Neutrophil (primary cell): Measurements from ENCODE around the gene SFSWAP.

Experiments used
- H3K27ac ChIP-seq: fragments of 200-600 bp; sonication (generic); 2 replicates; pipeline ENCODE4 v1.5.1; 2016; ENCODE audit warnings: mild to moderate bottlenecking, moderate library complexity
- H3K27me3 ChIP-seq: fragments of 200-600 bp; sonication (generic); 2 replicates; pipeline ENCODE4 v1.6.0; 2016; ENCODE audit warnings: mild to moderate bottlenecking
- H3K36me3 ChIP-seq: fragments of 200-600 bp; sonication (generic); 2 replicates; pipeline ENCODE4 v1.5.1; 2017
- H3K4me1 ChIP-seq, 2 experiments: fragments of 200-600 bp in 1 of 2; sonication (generic) in 1 of 2; 1 replicate in 1 of 2; 2 replicates in 1 of 2; pipeline versions ENCODE4 v1.5.1 to v1.6.1; 2013 to 2016; ENCODE audit warnings: low read depth in 1 of 2, low read length in 1 of 2, mild to moderate bottlenecking in 1 of 2, moderate library complexity in 1 of 2; ENCODE audit not compliant: control insufficient read depth in 1 of 2, insufficient read depth in 1 of 2
- H3K4me3 ChIP-seq, 2 experiments: fragments of 200-600 bp in 1 of 2; sonication (generic) in 1 of 2; 1 replicate in 1 of 2; 2 replicates in 1 of 2; pipeline ENCODE4 v1.5.1; 2013 to 2016; ENCODE audit warnings: low read depth in 1 of 2, low read length in 1 of 2, mild to moderate bottlenecking in 1 of 2, moderate library complexity in 1 of 2
- H3K9me3 ChIP-seq: fragments of 200-600 bp; sonication (generic); 2 replicates; pipeline ENCODE4 v1.5.1; 2016
- CTCF ChIP-seq: fragments of 200-600 bp; sonication (generic); IDR thresholded peaks from 2 replicates; pipeline ENCODE4 v1.5.1; 2016; ENCODE audit warnings: antibody characterized with exemption

SFSWAP gene

GRCh38 chr12:131847456-131847855 is 136.6 kb downstream of the SFSWAP start:
- no peak for TF ChIP-seq CTCF
- Histone ChIP-seq H3K27me3 (no peaks in the 10 kb centered on the region), H3K9me3 (no peaks in the 10 kb centered on the region), H3K27ac (no peak overlapping the region), H3K4me1 (peaks cover 5 to 6% of the 10 kb centered on the region in 2 experiments), H3K36me3 (no peaks in the 10 kb centered on the region), H3K4me3 (no peak overlapping the region)

GRCh38 chr12:131848753-131849152 is 137.9 kb downstream of the SFSWAP start:
- TF ChIP-seq CTCF: no peak
- no peak overlapping the region for H3K4me3 ChIP-seq
- no peaks in the 10 kb centered on the region for H3K27me3 ChIP-seq
- no peak overlapping the region for H3K27ac ChIP-seq
- no peaks in the 10 kb centered on the region for H3K36me3 ChIP-seq
- peaks cover 10 to 11% of the 10 kb centered on the region in 2 experiments for H3K4me1 ChIP-seq
- no peaks in the 10 kb centered on the region for H3K9me3 ChIP-seq
